Measurements from ENCODE around the gene PEX6.

PEX6 gene

DNA sequence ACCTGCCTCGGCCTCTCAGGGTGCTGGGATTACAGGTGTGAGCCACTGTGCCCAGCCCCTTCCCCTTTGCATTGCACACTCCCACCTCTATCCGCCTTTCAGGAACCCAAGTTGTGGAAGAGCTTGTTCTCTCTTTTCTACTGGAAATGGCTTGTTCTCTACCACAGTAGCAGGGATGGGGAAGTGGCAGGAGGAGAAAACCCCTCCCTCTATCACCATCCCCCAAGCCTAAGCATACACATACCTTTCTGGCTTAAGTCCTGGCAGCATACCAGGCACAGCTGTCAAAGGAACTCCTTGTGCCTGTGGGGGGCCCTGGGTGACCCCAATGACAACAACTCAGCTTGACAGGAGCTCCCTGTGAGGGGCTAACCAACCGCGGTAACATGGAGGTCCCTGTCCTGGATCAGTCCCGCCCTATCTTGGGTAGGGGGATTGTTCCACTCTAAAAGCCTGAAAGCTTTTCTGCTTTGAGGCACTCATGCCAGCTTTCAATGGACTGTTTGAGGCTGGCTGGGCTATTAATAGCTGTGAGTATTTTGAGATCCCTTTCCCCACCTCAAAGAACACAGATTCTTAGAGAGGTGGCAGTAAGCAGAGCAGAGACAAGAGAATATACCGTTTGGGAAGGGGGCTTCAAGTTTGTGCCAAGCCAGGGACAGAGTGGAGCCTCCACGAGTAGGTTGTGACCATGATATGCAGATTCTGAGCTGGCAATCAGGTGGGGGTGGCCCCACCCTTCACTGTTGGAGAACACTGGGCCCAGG is 37.4 kb upstream of the PEX6 start:
- no peak overlapping the region for H3K18ac ChIP-seq (ENCODE audit: low read depth in 1 of 2, low read length in 2 of 2)
- H3K4me1 ChIP-seq (ENCODE audit: control insufficient read depth, insufficient read depth, low read depth, low read length), result peaks cover 38% of the 10 kb centered on the region
- H2BK15ac ChIP-seq (ENCODE audit: low read depth, poor library complexity, severe bottlenecking), result no peak overlapping the region
- peaks cover 28% of the 10 kb centered on the region for H3K79me1 ChIP-seq (replicated peaks; ENCODE audit: low read length, poor library complexity, severe bottlenecking)
- no peaks in the 10 kb centered on the region for H3K9me3 ChIP-seq (ENCODE audit: control insufficient read depth, low read length)
- peak overlapping the region; percentile 60 for H3K9ac ChIP-seq (ENCODE audit: low read length)
- H2BK5ac ChIP-seq (ENCODE audit: low read depth, low read length, poor library complexity, severe bottlenecking), result no peak overlapping the region
- H3K4ac ChIP-seq (ENCODE audit: low read depth in 1 of 2, low read length in 2 of 2), result no peak overlapping the region
- H2BK120ac ChIP-seq (ENCODE audit: low read depth, low read length), result no peak overlapping the region
- peak overlapping the region in 1 of 2 experiments; percentile 58 for H3K4me3 ChIP-seq (ENCODE audit: insufficient read depth in 1 of 2, low read depth in 1 of 2, low read length in 2 of 2)
- no peaks in the 10 kb centered on the region for H3K27me3 ChIP-seq (ENCODE audit: control insufficient read depth in 1 of 2, insufficient read depth in 1 of 2, low read length in 2 of 2)
- H2BK12ac ChIP-seq (ENCODE audit: low read length in 2 of 2), result no peak overlapping the region
- H3K14ac ChIP-seq (ENCODE audit: low read length in 2 of 2), result no peak overlapping the region
- no peak overlapping the region for H3K4me2 ChIP-seq (ENCODE audit: low read length, poor library complexity, severe bottlenecking)
- H4K91ac ChIP-seq (ENCODE audit: low read length), result peak overlapping the region; percentile 28
- no peak overlapping the region for H3K27ac ChIP-seq (ENCODE audit: low read length, poor library complexity, severe bottlenecking)
- H3K23ac ChIP-seq (ENCODE audit: low read length in 2 of 2), result peak overlapping the region in 1 of 2 experiments; percentile 23
- no peak overlapping the region for H4K8ac ChIP-seq (ENCODE audit: low read length)
- no peak overlapping the region for H2AFZ ChIP-seq (ENCODE audit: low read depth, low read length)
- no peak overlapping the region for H2AK5ac ChIP-seq (ENCODE audit: low read length, severe bottlenecking)
- 89% methylated on average over 6 of the region's 7 CpGs for WGBS
- H3K36me3 ChIP-seq (ENCODE audit: control insufficient read depth in 1 of 2, insufficient read depth in 2 of 2, low read depth in 1 of 2, low read length in 2 of 2), result peaks cover 54 to 60% of the 10 kb centered on the region in 2 experiments
- no peak for DNase-seq

DNA sequence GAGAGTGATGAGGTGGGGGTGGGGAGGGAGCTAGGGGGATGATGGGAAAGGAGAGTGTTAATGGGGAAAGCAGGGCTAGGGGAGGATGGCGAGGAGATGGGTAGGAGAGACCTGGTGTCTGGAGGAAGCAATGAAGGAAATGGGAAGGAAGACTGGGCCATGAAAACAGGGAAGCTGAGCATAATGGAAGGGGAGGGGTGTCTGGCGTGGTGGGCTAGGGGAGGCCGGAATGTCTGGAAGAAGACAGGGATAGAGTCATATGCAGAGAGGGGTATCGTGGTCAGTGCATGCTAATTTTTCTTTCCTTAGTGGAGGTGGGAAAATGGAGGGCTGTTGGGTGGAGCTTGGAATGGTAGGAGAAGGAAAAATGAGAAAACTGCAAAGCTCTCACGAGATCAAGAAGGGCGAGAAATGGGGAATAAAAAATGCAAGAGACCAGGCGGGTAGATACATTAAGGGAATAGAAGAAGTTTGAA is 35.5 kb upstream of the PEX6 start:
- Histone ChIP-seq H2BK5ac (ENCODE audit: low read depth, low read length, poor library complexity, severe bottlenecking) (peak overlapping the region; percentile 53), H3K4me3 (ENCODE audit: insufficient read depth in 1 of 2, low read depth in 1 of 2, low read length in 2 of 2) (peak overlapping the region; percentile 93 to 100), H3K18ac (ENCODE audit: low read depth in 1 of 2, low read length in 2 of 2) (peak overlapping the region; percentile 75 to 97), H3K4me2 (ENCODE audit: low read length, poor library complexity, severe bottlenecking) (peak overlapping the region; percentile 84), H2AK5ac (ENCODE audit: low read length, severe bottlenecking) (peak overlapping the region; percentile 86), H3K9ac (ENCODE audit: low read length) (peak overlapping the region; percentile 99), H3K36me3 (ENCODE audit: control insufficient read depth in 1 of 2, insufficient read depth in 2 of 2, low read depth in 1 of 2, low read length in 2 of 2) (peaks cover 60 to 63% of the 10 kb centered on the region in 2 experiments), H3K27ac (ENCODE audit: low read length, poor library complexity, severe bottlenecking) (peak overlapping the region; percentile 72), H4K8ac (ENCODE audit: low read length) (peak overlapping the region; percentile 95), H3K4me1 (ENCODE audit: control insufficient read depth, insufficient read depth, low read depth, low read length) (peaks cover 29% of the 10 kb centered on the region), H3K23ac (ENCODE audit: low read length in 2 of 2) (peak overlapping the region in 1 of 2 experiments; percentile 75), H4K91ac (ENCODE audit: low read length) (peak overlapping the region; percentile 85), H3K14ac (ENCODE audit: low read length in 2 of 2) (peak overlapping the region in 1 of 2 experiments; percentile 91), H2AFZ (ENCODE audit: low read depth, low read length) (no peak overlapping the region), H2BK12ac (ENCODE audit: low read length in 2 of 2) (no peak overlapping the region), H2BK120ac (ENCODE audit: low read depth, low read length) (peak overlapping the region; percentile 89), H3K27me3 (ENCODE audit: control insufficient read depth in 1 of 2, insufficient read depth in 1 of 2, low read length in 2 of 2) (no peaks in the 10 kb centered on the region), H3K9me3 (ENCODE audit: control insufficient read depth, low read length) (no peaks in the 10 kb centered on the region), H3K79me1 (replicated peaks; ENCODE audit: low read length, poor library complexity, severe bottlenecking) (peaks cover 31% of the 10 kb centered on the region), H3K4ac (ENCODE audit: low read depth in 1 of 2, low read length in 2 of 2) (peak overlapping the region; percentile 77 to 83), H2BK15ac (ENCODE audit: low read depth, poor library complexity, severe bottlenecking) (no peak overlapping the region)
- peak; percentile 63 for DNase-seq
- WGBS, result 2% methylated on average over 7 of the region's 7 CpGs

DNA sequence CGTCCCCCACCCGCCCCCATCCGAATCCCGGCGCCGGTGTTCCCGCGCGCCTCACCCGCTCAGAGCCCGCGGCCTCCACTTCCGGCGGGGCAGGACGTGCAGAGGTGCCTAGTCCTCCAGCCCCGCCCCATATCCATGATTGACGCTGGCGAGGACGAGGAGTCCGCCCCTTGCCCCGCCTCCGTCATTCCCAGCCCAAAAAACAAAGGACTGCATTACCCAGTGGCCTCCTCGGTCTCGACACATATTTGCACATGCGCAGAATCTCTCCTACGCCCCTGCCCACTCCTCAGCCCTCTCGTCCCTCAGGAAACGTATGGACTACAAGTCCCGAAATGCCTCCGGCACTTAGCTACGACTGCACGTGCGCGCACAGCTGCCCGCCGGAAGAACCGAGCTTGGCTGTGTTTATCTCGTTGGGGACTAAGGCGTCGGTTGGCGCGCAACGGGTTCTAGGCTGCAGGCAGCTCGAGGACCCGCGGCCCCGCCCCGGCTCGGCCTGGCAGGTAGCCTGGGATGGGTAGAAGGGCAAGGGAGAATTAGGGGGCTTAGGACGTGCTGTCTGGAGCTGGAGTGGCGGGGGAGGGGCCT is 35.0 kb upstream of the PEX6 start, which contains the start of the genes KLHDC3 and MEA1:
Gene KLHDC3, plus strand, starts transcription at position 407 of the 591 bp plus-strand sequence. CDS start 2,944 bp downstream, outside the sequence.
Gene MEA1, minus strand, starts transcription at position 104 of the 591 bp plus-strand sequence. CDS start 133 bp downstream, outside the sequence.
- H3K27ac ChIP-seq (ENCODE audit: low read length, poor library complexity, severe bottlenecking), result peak within 1 kb of the TSS; percentile 72
- H4K8ac ChIP-seq (ENCODE audit: low read length), result peak within 1 kb of the TSS; percentile 95
- under 1% methylated on average over 51 of the region's 51 CpGs for WGBS
- peak within 1 kb of the TSS in 1 of 2 experiments; percentile 75 for H3K23ac ChIP-seq (ENCODE audit: low read length in 2 of 2)
- peaks cover 31% of the 10 kb centered on the region for H3K79me1 ChIP-seq (replicated peaks; ENCODE audit: low read length, poor library complexity, severe bottlenecking)
- H2AFZ ChIP-seq (ENCODE audit: low read depth, low read length), result peak within 1 kb of the TSS; percentile 18
- H4K91ac ChIP-seq (ENCODE audit: low read length), result peak within 1 kb of the TSS; percentile 95
- H3K4me1 ChIP-seq (ENCODE audit: control insufficient read depth, insufficient read depth, low read depth, low read length), result peaks cover 29% of the 10 kb centered on the region
- H3K4me3 ChIP-seq (ENCODE audit: insufficient read depth in 1 of 2, low read depth in 1 of 2, low read length in 2 of 2), result peak within 1 kb of the TSS; percentile 93 to 100
- DNase-seq, result peak; percentile 100
- H3K27me3 ChIP-seq (ENCODE audit: control insufficient read depth in 1 of 2, insufficient read depth in 1 of 2, low read length in 2 of 2), result no peaks in the 10 kb centered on the region
- H2BK120ac ChIP-seq (ENCODE audit: low read depth, low read length), result peak within 1 kb of the TSS; percentile 89
- peaks cover 62 to 63% of the 10 kb centered on the region in 2 experiments for H3K36me3 ChIP-seq (ENCODE audit: control insufficient read depth in 1 of 2, insufficient read depth in 2 of 2, low read depth in 1 of 2, low read length in 2 of 2)
- peak within 1 kb of the TSS; percentile 53 for H2BK5ac ChIP-seq (ENCODE audit: low read depth, low read length, poor library complexity, severe bottlenecking)
- H2AK5ac ChIP-seq (ENCODE audit: low read length, severe bottlenecking), result peak within 1 kb of the TSS; percentile 86
- H3K18ac ChIP-seq (ENCODE audit: low read depth in 1 of 2, low read length in 2 of 2), result peak within 1 kb of the TSS; percentile 83 to 97
- no peak within 1 kb of the TSS for H2BK12ac ChIP-seq (ENCODE audit: low read length in 2 of 2)
- H3K9me3 ChIP-seq (ENCODE audit: control insufficient read depth, low read length), result no peaks in the 10 kb centered on the region
- peak within 1 kb of the TSS; percentile 77 to 83 for H3K4ac ChIP-seq (ENCODE audit: low read depth in 1 of 2, low read length in 2 of 2)
- peak within 1 kb of the TSS; percentile 99 for H3K9ac ChIP-seq (ENCODE audit: low read length)
- H3K4me2 ChIP-seq (ENCODE audit: low read length, poor library complexity, severe bottlenecking), result peak within 1 kb of the TSS; percentile 84
- H2BK15ac ChIP-seq (ENCODE audit: low read depth, poor library complexity, severe bottlenecking), result peak within 1 kb of the TSS; percentile 31
- H3K14ac ChIP-seq (ENCODE audit: low read length in 2 of 2), result peak within 1 kb of the TSS in 1 of 2 experiments; percentile 91
